IMR-90 (cell line): Measurements from ENCODE around the gene PRKCB. TPM values are rescaled to one million over a fixed set of nuclear protein-coding genes. Genes with fewer than 3 reads are reported as not detected.

Experiments
- ATAC-seq: fragments of 200-7000 bp; cut with Tn5 transposase; 2 replicates; pipeline ENCODE4 v1.9.1; 2020; ENCODE audit warnings: low read depth, mild to moderate bottlenecking, moderate library complexity
- BruUV-seq: library from RNA; stranded (reverse); fragments of 400-500 nt; replicated peaks from 2 replicates; lab custom pipeline; 2021; lab: Mats Ljungman, UMichigan
- CTCF ChIA-PET: fragments of 300-600 bp; formaldehyde crosslinking; extraction: SDS; loops from one replicate; lab custom pipeline; 2021; ENCODE audit warnings: antibody characterized with exemption; lab: Yijun Ruan, JAX
- POLR2A ChIA-PET: fragments of 300-600 bp; sonication (Branson Sonifier 250); formaldehyde crosslinking; loops from one replicate; lab custom pipeline; 2022; ENCODE audit warnings: antibody characterized with exemption; ENCODE audit not compliant: unreplicated experiment; lab: Charles Lee
- DNase-seq: peaks from one replicate; pipeline ENCODE4 v3.0.0; 2013
- H2AFZ ChIP-seq: replicated peaks from 2 replicates; pipeline ENCODE3; 2013; ENCODE audit warnings: low read length, mild to moderate bottlenecking; ENCODE audit not compliant: poor library complexity
- H2AK5ac ChIP-seq: 2 replicates; pipeline ENCODE4 v1.6.1; 2013; ENCODE audit warnings: low read depth, low read length, inconsistent platforms
- H2AK9ac ChIP-seq: replicated peaks from 2 replicates; pipeline ENCODE3; 2013; ENCODE audit warnings: mild to moderate bottlenecking, low read depth, low read length, moderate library complexity; ENCODE audit not compliant: poor library complexity
- H2BK120ac ChIP-seq: 2 replicates; pipeline ENCODE4 v1.6.1; 2013; ENCODE audit warnings: low read depth, low read length, inconsistent platforms
- H2BK15ac ChIP-seq: 3 replicates; pipeline ENCODE4 v1.6.1; 2013; ENCODE audit warnings: low read depth, low read length, inconsistent platforms
- H2BK20ac ChIP-seq: 2 replicates; pipeline ENCODE4 v1.6.1; 2013; ENCODE audit warnings: low read depth, mild to moderate bottlenecking, inconsistent platforms, low read length, moderate library complexity
- H2BK5ac ChIP-seq: 2 replicates; pipeline ENCODE4 v1.6.1; 2013; ENCODE audit warnings: mild to moderate bottlenecking, low read depth, low read length, inconsistent platforms; ENCODE audit not compliant: poor library complexity, severe bottlenecking
- H3K14ac ChIP-seq: replicated peaks from 2 replicates; pipeline ENCODE4 v1.6.1; 2013; ENCODE audit warnings: low read depth, low read length, inconsistent platforms
- H3K18ac ChIP-seq: 2 replicates; pipeline ENCODE4 v1.6.1; 2013; ENCODE audit warnings: low read depth, low read length, control low read depth
- H3K23ac ChIP-seq: 2 replicates; pipeline ENCODE4 v1.6.1; 2013; ENCODE audit warnings: low read depth, low read length, inconsistent platforms
- H3K27ac ChIP-seq: 2 replicates; pipeline ENCODE4 v1.5.1; 2013; ENCODE audit warnings: mild to moderate bottlenecking, control low read depth, low read length; ENCODE audit not compliant: insufficient read depth
- H3K27me3 ChIP-seq: 2 replicates; pipeline ENCODE4 v1.6.1; 2013; ENCODE audit warnings: low read length; ENCODE audit not compliant: control insufficient read depth, insufficient read depth
- H3K36me3 ChIP-seq: 2 replicates; pipeline ENCODE4 v1.6.1; 2013; ENCODE audit warnings: low read length, mixed read lengths; ENCODE audit not compliant: control insufficient read depth, insufficient read depth
- H3K4ac ChIP-seq: 2 replicates; pipeline ENCODE4 v1.6.1; 2013; ENCODE audit warnings: low read depth, low read length, inconsistent platforms
- H3K4me1 ChIP-seq: 2 replicates; pipeline ENCODE4 v1.6.1; 2013; ENCODE audit warnings: low read length, mixed read lengths; ENCODE audit not compliant: control insufficient read depth, insufficient read depth
- H3K4me2 ChIP-seq: 2 replicates; pipeline ENCODE4 v1.6.1; 2013; ENCODE audit warnings: low read depth, mild to moderate bottlenecking, control low read depth, low read length, moderate library complexity
- H3K4me3 ChIP-seq: 2 replicates; pipeline ENCODE4 v1.5.1; 2013; ENCODE audit warnings: low read depth, mild to moderate bottlenecking, control low read depth, low read length, moderate library complexity; ENCODE audit not compliant: insufficient read depth
- H3K56ac ChIP-seq: 2 replicates; pipeline ENCODE4 v1.6.1; 2013; ENCODE audit warnings: low read length, inconsistent platforms; ENCODE audit not compliant: insufficient read depth; ENCODE audit errors: extremely low read depth
- H3K79me1 ChIP-seq, 2 experiments: 2 replicates each; pipeline ENCODE4 v1.6.1; 2013; ENCODE audit warnings: low read length in 2 of 2, inconsistent platforms in 1 of 2, low read depth in 1 of 2
- H3K9ac ChIP-seq: 2 replicates; pipeline ENCODE4 v1.6.1; 2013; ENCODE audit warnings: low read depth, low read length, control low read depth
- H3K9me1 ChIP-seq: 2 replicates; pipeline ENCODE4 v1.6.1; 2013; ENCODE audit warnings: low read length, inconsistent platforms; ENCODE audit not compliant: insufficient read depth
- H3K9me3 ChIP-seq: 2 replicates; pipeline ENCODE4 v1.6.1; 2013; ENCODE audit warnings: low read length; ENCODE audit not compliant: control insufficient read depth, insufficient read depth
- H4K20me1 ChIP-seq: 2 replicates; pipeline ENCODE4 v1.6.1; 2013; ENCODE audit warnings: low read length, inconsistent platforms; ENCODE audit not compliant: insufficient read depth
- H4K5ac ChIP-seq: 2 replicates; pipeline ENCODE4 v1.6.1; 2013; ENCODE audit warnings: mild to moderate bottlenecking, low read depth, low read length, control low read depth
- H4K8ac ChIP-seq, 2 experiments: 2 replicates each; pipeline ENCODE4 v1.6.1; 2013; ENCODE audit warnings: low read depth in 2 of 2, low read length in 2 of 2, control low read depth in 1 of 2, inconsistent platforms in 1 of 2
- H4K91ac ChIP-seq: 2 replicates; pipeline ENCODE4 v1.6.1; 2013; ENCODE audit warnings: low read depth, low read length, inconsistent platforms; ENCODE audit not compliant: insufficient read depth
- POLR2A ChIP-seq: IDR thresholded peaks from 2 replicates; pipeline ENCODE4 v1.6.1; 2012; ENCODE audit warnings: mild to moderate bottlenecking, low read depth, low read length
- RAD21 ChIP-seq: IDR thresholded peaks from 2 replicates; pipeline ENCODE4 v1.6.1; 2012; ENCODE audit warnings: low read length, improper control_type of control experiment
- dilution Hi-C: fragments of 300-500 bp; cut with HindIII; formaldehyde crosslinking; loops from one replicate; pipeline ENCODE4 v1.14.3; 2018; ENCODE audit warnings: low sequenced_read_pairs; ENCODE audit not compliant: unreplicated experiment
- in situ Hi-C: fragments of 300-500 bp; cut with MboI; formaldehyde crosslinking; loops from 3 replicates; pipeline ENCODE4 v1.14.3; 2019; ENCODE audit warnings: low sequenced_read_pairs, inconsistent platforms, mixed read lengths
- intact Hi-C: fragments of 100-400 bp; cut with micrococcal nuclease; formaldehyde crosslinking; loops from 2 replicates; pipeline ENCODE4 v1.10.0; 2022
- polyA plus RNA-seq, 3 experiments: library from polyadenylated mRNA; depleted of rRNA; stranded (reverse); fragments of >200 nt; gene quantifications; 2 replicates each; pipeline ENCODE4 v1.2.3, GENCODE V29; 2012; ENCODE audit warnings: low replicate concordance in 1 of 3
- total RNA-seq: library from RNA; depleted of rRNA; stranded (reverse); fragments of >200 nt; gene quantifications from 2 replicates; pipeline ENCODE4 v1.2.3, GENCODE V29; 2012

Gene PRKCB
- total and polyA plus RNA-seq, 2 of the 4 experiments (the other 2 are of a cell fraction): under 0.01 TPM; not detected in 1

GRCh38 chr16:24216961-24217360, 381.2 kb downstream of the PRKCB start:
- H3K14ac ChIP-seq: no peak overlapping the region
- no peak overlapping the region for H2BK15ac ChIP-seq
- no peak overlapping the region for H3K9ac ChIP-seq
- dilution Hi-C loops (no loop called here), in situ Hi-C loops (no loop called here), intact Hi-C loops (no loop called here)
- H3K4ac ChIP-seq: no peak overlapping the region
- H3K9me3 ChIP-seq: no peaks in the 10 kb centered on the region
- no peaks in the 10 kb centered on the region for H3K79me1 ChIP-seq
- no peak overlapping the region for H4K5ac ChIP-seq
- ATAC-seq (no peak), DNase-seq (no peak)
- no peak overlapping the region for H3K4me3 ChIP-seq
- H2AFZ ChIP-seq: no peak overlapping the region
- H4K91ac ChIP-seq: no peak overlapping the region
- no peak overlapping the region for H2BK20ac ChIP-seq
- H4K20me1 ChIP-seq: no peaks in the 10 kb centered on the region
- H3K27ac ChIP-seq: no peak overlapping the region
- BruUV-seq: no TSS peak
- H4K8ac ChIP-seq: no peak overlapping the region
- no peak overlapping the region for H2BK5ac ChIP-seq
- H3K4me2 ChIP-seq: no peak overlapping the region
- H3K9me1 ChIP-seq: no peaks in the 10 kb centered on the region
- no peak for TF ChIP-seq POLR2A
- TF ChIP-seq RAD21: no peak
- POLR2A ChIA-PET: no interaction called here
- no peak overlapping the region for H3K56ac ChIP-seq
- CTCF ChIA-PET: no interaction called here
- no peak overlapping the region for H3K18ac ChIP-seq
- H2AK9ac ChIP-seq: no peak overlapping the region
- H2BK120ac ChIP-seq: no peak overlapping the region
- no peaks in the 10 kb centered on the region for H3K27me3 ChIP-seq
- H3K36me3 ChIP-seq: no peaks in the 10 kb centered on the region
- H2AK5ac ChIP-seq: no peak overlapping the region
- H3K23ac ChIP-seq: no peak overlapping the region
- no peaks in the 10 kb centered on the region for H3K4me1 ChIP-seq
